Astrocyte (in vitro differentiated cells and primary cell): ENCODE results near the gene LMCD1.

Experiments
- EZH2 ChIP-seq: IDR thresholded peaks from 2 replicates; pipeline ENCODE4 v1.6.1; 2012; ENCODE audit warnings: mild to moderate bottlenecking, low read length, inconsistent platforms; ENCODE audit not compliant: insufficient read depth
- TF ChIP-seq, protein P1 (sequence below): IDR thresholded peaks from 2 replicates; pipeline ENCODE4 v1.5.1; 2011; ENCODE audit warnings: low read depth, mild to moderate bottlenecking, inconsistent platforms, low read length, moderate library complexity; ENCODE audit not compliant: insufficient read depth

DNA sequence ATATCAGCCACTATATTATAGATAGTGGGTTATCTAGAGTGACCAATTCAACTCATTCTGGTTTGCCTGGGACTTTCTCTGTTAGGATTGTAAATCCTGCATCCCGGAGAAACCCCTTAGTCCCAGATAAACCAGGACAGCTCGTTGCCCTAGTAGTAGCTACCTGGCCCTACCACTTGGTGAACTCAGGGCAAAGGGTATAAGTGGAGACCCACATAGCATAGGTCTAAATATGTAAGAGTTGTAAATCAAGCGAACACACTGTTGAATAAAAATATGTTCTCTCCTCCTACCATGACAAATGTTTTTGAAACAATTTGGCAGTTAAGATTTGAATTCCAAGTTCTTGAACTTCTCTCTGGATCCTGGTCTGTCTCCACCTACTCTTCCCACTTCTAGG, 15.7 kb upstream of the LMCD1 start:
- TF ChIP-seq, protein P1, sequence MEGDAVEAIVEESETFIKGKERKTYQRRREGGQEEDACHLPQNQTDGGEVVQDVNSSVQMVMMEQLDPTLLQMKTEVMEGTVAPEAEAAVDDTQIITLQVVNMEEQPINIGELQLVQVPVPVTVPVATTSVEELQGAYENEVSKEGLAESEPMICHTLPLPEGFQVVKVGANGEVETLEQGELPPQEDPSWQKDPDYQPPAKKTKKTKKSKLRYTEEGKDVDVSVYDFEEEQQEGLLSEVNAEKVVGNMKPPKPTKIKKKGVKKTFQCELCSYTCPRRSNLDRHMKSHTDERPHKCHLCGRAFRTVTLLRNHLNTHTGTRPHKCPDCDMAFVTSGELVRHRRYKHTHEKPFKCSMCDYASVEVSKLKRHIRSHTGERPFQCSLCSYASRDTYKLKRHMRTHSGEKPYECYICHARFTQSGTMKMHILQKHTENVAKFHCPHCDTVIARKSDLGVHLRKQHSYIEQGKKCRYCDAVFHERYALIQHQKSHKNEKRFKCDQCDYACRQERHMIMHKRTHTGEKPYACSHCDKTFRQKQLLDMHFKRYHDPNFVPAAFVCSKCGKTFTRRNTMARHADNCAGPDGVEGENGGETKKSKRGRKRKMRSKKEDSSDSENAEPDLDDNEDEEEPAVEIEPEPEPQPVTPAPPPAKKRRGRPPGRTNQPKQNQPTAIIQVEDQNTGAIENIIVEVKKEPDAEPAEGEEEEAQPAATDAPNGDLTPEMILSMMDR = no peak
- no peak for TF ChIP-seq EZH2
